Left renal cortex interstitium (tissue), 4 donors: ENCODE measurements around the gene ACSS1. TPM values are rescaled to one million over a fixed set of nuclear protein-coding genes. Genes with fewer than 3 reads are reported as not detected.

Experiments used
- DNase-seq, 4 donors: peaks; one replicate each; pipeline ENCODE4 v3.0.0-alpha.2; 2013; ENCODE audit warnings: low read depth in 4 of 4, low spot score in 2 of 4, missing footprints in 1 of 4
- polyA plus RNA-seq, 4 donors: library from polyadenylated mRNA; unstranded; fragments of 120-200 nt; gene quantifications; one replicate each; pipeline ENCODE4 v1.2.1, GENCODE V29; 2013; ENCODE audit not compliant: insufficient read length in 4 of 4

ACSS1 gene
- polyA plus RNA-seq, 4 donors = 29.8 to 35.0 (median 32.4) TPM

DNA sequence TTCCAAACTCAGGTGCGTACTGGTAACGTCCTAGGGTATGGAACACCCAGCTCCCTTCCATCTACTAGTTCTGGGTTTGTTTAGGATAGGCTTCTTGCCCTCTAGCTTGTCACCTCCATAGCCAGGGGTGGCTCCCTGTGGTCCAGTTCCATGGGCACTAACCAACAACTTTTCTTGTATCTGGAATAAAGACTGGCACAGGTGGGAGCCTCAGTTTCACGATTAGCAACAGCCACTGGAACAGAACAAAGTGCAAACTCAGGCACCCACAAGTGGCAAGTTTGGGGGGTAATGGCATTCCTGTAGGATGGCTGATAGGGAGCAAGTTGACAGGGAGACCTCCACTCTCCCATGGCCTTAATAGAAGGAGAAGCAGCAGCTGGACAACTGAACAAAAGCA lies 59.8 kb downstream of the ACSS1 start:
- DNase-seq = no peak

DNA sequence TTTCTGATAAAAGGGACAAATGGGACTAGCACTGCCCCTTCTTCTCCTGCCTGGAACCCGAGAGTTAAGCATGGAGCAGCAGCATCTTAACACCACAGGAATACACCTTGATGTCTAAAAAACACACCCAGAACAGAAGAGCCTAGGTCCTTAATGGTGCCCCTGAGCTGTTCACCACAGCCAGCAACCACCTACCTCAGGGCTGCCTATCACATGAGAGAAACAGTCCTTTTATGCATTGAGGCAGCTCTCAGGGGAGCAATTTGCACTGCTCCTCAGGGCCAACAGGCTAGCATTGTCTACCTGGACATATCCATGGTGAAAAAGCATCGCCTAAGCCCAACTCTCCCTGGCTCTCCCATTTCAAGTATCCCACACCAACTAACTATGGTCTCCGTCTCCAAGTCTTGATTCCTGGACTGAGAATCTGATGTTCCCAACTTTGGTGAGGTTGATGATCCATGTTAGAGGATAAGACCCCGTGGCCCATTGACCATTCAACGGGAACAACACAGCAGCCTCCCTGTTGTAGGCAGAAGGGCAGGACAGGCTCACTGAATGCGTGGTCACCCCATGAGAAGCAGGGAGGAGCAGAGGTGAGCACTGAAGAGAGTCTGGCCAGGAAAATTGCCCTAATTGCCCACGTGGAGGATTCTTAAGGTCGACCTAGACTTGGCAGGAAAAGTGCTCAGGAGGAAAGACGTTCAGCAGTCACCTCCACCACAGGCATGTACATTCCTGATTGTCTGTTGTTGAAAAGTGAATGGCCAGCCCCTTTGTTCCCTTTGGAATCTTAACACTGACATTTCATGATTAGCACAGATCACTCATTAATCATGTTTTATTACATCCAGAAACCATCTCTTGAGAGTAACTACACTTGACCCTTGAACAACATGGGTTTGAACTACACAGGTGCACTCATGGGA lies 61.2 kb downstream of the ACSS1 start:
- no peak for DNase-seq

DNA sequence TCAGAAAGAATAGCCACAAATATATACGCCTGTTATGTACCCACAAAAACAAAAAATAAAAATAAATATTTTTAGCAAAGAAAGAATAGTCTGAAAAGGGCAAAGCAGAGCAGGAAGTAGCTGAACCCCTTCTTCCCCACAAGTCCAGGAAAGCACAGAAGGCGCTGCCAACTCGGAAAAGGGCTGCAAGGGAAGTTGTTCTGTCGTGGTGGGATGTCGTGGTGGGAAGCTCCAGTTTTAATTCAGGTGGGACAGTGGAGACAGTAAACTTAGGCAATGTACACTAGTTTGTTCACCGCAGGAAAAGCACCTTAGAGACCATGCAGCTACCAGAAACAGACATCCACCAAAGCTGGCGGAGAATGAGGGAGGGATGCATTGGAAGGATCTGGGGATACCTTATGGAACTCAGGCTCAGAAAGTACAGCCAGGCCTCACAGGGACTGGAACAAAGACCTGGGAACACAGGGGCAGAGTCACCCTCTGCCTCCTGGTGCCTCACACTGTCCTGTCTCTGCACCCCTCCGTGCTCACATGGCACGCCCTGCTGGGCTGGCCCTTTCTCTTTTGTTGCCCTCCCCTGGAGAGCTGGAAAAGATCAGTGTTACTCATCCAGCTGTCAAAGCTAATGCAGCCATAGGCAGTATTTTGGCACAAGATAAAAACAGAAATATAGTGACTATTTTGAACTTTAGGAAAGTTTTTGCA lies 62.0 kb downstream of the ACSS1 start:
- DNase-seq = no peak

DNA sequence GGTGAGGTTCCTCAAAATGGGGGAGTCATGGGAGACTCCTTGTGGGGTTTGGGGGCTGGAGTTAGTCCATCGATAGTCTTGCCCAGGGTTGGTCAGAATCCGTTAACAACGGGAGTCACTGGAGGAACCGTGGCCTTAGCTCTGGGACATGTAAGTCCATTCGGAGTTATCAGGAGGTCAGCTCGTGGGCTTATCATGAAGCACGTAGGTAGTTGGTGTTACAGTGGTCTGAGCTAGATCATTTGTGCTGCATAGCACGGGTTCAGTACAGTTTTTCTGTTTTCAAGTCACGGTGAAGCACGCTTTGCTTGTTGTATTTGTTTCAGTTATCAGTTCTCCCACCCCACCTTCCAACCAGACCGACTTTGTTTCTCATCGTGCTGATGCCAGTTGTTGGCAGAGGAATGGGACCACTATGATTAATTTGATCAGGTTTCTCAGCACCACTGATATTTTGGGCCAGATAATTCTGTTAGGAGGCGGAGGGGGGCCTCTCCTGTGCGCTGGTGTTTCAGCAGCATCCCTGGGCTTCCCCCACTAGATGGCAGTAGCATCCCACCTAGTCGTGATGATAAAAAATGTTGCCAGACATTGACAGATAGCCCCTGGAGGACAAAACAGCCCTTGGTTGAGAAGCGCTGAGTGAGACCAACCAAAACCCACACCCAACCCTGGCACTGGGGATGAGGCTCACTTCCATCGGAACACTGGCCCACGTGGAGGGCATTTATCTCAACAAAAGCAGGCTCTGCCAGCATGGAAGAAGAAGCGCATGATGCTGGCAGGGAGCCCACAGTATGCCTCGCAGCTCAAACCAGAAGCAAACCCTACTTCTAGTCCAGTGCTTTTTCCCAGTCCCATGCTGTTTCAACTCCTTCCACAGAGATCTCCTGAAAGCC lies 63.2 kb downstream of the ACSS1 start:
- peak in 2 of 4 donors; percentile 58 to 59 for DNase-seq

DNA sequence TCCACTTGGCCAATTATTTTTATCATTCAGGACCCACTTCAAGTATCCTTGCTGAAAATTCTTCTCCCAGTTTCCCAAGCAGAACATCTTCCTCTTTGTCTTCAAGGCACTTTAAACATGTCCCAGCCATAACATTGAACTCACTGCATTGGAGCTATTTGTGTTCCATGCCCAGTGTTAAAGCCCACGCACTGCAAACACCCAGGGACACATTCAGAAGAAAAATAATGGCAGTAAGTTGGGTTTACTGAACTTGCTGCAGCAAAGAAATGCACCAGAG lies 63.8 kb downstream of the ACSS1 start:
- DNase-seq = no peak

DNA sequence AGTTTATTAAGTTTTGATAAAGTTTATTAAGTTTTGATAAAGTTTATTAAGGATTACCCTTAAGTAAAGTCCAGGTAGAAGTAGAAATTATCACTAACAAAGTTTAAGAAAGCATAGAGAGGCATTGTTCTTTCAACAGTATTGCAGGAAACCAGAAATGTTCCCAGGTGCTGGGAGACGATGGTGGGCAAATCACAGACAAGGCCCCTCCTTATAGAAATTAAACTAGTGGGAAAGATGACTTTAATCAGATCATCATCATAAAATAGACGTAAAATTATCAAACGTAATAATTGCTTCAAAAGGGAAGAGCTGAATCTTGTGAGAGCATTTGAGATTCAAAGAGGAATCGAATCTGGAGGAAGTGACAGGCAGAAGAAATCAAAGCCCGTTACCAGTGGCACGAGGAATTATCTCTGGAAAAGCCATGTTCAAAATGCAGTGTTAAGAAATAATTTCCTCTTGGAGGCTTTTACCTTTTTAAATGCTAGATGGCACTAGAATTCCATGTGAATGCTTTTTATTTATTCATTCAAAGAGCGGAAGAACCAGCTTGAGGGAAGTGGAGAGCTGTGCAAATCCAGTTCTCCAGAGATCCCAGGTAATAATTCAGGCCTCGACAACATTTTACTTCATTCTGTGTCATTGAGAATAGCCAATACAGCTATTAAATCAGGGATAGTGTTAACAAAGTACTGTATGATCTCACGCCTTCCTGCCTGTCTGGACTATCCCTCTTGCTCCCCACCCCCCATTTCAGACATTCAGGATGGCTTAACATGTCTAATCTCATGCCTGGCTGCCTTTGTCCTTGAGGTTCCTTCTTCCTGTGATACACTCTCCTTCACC lies 64.4 kb downstream of the ACSS1 start:
- DNase-seq = peak in 1 of 4 donors; percentile 19

DNA sequence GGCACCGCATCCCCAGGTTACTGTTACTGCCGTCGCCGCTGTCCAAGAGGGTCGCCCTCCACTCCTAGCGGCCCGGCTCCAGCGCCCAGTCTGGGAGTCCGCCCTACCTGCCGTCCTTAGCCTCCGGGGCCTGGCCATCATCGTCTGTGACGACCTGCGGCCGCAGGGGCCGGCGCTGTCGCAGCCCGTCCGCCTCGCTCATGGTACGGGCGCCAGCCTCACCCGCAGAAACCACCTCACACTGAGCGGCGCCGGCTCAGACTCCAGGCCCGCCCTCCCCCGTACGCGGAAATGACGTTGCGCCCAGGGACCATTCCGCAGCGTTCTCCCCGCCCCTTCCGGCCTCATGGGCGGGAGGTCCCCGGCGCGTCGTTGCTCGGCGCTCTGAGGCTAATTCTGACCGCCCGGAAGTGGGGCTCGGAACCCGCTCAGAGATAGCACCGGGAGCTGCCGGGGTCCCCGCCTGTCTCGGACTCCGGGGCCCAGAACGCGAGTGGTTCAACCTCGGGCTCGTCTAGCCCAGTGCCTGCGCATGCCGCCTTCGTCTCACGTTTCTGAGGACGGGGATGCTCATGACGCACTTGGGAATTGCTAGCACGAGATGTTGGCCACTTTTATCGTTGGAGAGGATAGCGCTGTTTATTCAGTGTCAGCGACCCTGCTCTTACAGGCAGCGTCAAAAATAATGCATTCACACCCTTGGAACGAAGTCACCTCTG lies 65.3 kb downstream of the ACSS1 start, which contains the start of gene APMAP:
Gene APMAP (minus strand): TSS at position 265 of the 719 bp plus-strand sequence. CDS start 63 bp downstream, at position 202.
- peak; percentile 76 to 92 (median 86) for DNase-seq

DNA sequence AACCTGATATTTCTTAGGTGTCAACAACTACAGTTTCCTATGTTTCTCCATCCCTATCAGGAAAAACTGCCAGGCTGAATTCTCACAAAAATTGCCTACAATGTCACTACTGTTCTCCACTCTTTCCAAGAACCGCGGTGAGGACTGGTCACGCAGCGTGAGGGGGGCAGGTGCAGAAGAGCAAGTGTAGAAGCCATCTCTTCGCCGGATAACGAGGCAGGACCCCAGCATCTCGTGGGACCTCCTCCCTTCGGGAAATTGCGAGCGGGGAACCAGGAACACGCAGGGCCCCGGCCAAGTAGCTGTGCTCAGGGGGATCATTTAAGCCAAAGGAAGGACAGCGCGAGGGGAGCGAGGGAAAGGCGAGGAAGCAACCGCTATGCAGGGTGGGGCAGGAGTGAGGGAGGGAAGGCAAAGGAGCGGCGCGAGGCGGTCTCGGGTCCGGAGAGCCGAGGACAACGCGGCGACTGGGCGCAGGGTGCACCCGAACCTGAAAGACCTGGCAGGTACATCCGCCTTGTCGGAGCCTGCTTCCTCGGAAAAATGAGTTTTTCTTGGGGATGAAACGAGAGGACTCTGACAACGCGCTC lies 65.9 kb downstream of the ACSS1 start:
- DNase-seq = no peak

DNA sequence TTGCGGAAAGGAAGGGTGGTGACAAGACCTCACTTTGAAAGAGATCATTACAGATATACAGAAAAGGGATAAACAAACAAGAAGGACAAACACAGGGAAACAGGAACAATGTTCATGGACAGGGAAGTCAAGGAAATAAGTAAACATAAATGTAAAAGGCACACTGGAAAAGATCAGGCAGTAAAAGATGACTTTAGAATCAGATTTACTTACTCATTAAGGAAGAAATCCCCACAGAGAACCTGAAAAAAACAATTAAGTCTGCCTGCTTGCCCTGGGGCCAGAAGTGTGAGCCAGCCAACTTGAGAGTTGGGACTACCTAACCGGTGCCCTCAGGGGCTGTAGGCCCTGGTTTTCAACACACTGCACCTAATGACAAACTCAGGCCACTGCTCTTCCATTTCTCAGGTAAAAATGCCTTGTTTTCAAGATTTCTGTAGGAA lies 67.1 kb downstream of the ACSS1 start:
- no peak for DNase-seq

DNA sequence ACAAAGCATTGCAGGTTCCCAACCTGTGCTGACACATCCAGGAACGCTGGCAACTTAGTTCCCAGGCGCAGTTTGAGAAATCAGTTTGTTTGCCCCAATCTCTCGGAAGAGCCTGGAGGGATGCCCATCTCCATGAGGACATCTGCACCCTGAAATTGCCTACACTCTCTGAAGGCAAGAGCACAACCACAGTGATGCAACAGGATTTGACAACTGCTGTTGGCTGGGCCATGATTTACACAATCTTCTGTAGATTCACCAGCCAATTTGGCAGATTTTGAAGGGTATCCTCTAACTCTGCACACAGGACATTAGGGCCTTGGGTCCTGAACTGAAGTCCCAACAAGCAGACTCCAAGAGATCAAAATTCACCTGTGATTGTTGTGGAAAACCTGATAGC lies 68.8 kb downstream of the ACSS1 start:
- DNase-seq = no peak

DNA sequence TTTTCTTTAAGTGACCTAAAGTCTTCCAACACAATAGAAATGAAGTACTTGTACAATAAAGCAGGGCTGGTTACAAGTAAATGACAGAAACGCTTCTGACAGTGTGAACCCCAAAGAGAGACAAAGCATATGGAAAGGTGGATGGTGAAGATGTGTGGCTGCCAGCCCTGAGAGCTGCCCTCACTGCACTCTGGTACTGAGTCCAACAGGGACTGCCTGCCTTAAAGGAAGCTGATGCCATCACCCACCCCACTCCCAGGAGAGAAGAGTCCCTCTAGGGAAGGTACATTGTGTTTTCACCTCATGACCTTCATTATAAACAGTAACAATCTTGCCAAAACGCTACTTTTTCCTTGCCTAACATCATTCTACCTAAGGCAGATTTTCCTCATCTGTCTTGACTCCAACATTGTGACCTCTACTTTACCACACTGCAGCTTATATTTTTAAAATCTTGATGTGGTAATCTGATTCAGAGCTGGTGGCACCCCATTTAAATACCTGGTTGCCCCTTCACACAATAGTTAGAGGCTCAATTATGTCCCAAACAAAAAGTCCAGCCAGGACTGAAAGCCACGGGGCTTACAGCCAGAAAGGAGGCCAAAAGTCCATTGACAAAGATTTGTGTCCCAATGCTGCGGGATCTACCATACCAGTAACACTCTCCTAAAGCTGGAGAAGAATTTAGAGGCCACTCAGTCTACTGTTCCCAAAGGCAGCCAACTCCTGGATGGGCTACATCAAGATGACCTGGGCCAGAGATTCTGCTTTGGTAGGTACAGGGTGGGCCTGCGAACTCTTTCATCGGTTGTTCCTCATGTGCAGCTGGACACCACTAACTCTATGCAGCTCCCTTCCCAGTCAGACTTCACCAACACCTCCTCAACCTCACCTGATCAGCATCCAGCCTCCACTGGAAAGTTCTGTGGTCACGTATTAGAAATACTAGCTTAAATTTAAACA lies 69.8 kb downstream of the ACSS1 start:
- no peak for DNase-seq

DNA sequence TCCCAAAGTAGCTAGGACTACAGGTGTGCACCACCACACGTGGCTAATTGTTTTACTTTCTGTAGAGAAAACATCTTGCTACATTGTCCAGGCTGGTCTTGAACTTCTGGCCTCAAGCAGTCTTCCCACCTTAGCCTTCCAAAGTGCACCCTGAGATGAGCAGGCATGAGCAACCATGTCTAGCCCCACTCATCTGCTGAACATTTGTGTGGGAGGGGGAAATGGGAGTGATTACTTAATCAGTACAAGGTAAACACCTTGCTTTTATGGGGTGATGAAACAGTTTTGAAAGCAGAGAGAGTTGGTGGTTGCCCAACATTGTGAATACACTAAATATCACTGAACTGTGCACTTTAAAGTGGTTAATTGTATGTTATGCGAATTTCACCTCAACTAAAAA lies 70.7 kb downstream of the ACSS1 start:
- no peak for DNase-seq

DNA sequence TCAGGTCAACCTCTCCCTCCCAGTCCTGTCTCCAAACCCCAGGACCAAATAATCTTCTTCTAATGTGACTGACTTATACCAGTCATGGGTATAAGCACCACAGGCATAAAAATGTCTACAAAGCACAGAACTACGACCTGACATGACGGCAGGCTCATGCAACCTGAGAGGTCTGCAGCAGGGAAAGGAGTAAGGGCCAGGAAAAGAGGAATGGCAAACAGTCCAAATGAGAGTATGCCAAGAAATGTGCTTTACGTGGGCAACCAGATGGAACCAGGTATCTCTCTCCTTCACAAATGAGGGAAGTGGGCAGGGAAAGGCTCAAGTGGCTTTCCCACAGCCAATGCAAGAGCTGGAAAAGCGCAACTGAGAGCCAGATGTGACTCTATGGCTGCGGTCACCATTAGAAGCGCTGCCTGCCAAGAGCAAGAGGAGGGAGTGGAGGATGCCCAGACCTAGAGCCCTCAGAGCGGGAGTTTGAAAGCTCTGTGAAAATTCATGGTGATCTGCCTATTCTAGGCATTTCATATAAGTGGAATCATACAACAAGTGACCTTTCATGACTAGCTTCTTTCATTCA lies 71.4 kb downstream of the ACSS1 start:
- no peak for DNase-seq

DNA sequence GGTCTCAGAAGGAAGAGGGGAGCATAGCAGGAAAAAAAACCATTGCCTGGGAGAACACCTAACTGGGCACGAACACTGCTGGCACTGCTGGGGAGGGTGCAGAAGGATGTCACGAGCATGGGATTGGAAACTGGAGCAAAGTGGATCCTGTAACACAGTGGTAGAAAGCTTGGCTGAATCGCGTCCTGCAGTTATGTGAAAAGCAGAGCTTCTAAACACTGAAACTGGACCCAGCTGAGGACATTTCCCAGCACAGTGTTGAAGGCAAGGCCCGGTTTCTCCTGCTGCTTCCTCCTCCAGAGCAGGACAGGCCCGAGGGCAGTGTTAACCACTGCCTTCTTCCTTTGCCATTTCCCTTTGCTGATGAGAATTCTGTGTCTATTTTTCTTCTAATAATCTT lies 72.1 kb downstream of the ACSS1 start:
- no peak for DNase-seq

DNA sequence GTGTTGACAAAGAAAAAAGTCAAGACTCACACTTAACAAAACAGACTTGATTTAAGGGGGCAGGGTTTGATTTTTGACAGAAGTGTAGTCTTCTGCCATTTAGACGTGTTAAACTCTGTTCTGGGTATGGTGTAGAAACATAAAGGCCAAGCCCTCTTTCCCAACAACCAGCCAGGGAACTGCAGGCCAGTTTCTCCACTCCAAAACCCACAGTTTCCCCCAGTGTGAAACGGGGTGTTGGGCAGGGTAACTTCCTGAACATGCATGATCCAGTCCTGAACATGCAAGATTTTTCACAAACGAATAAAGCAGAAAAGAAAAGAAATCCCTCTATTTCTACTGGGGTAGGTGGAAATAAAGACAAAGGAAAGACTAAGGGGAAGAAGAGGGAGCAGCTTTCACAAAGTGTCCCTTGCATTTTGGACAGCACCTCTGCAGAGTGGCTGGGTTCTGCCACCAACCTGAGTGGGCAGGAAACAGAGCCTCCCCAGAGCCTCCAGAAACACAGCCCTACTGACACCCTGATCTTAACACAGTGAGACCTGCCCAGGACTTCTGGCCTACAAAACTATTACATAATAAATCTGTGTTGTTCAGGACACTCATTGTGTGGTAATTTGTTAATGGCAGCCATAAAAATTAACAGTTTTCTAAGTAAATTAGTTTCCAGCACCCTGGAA lies 72.8 kb downstream of the ACSS1 start:
- DNase-seq = no peak

DNA sequence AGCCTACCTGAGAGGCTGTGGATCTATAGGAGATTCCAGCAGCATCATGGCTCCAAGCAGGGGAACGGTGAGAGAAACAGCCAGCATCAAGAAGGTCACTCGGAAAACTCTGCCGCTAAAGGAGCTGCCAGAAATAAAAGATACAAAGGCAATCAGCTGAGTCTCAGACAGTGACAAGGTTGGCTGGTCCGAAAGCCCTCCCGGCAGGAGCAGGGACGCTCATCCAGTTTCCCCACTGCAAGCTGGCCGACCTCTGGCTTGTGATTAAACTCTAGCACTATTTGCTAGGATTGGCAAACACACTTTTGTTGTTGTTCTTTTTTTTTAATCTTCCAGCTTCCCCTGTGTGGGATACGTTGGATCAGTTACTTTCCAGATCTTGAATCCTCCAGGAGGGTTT lies 74.0 kb downstream of the ACSS1 start:
- no peak for DNase-seq

DNA sequence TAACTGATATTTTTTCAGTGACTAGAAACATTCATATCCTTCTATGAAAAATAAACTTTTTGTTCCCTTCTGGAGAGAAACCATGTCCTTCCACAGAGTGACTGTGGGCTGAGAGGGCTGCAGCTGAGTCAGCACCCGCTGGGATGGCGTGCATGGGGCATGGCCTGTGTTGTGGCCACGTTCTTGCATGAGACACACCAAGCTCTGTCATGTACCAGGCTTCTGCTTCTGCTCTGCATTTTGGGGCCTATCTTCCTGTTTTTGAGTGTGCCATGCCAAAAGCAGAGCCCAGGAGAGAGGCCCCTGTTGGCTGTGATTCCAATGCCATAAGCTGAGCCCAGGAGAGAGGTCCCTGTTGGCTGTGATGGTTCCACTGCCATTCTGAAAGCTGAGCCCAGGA lies 76.1 kb downstream of the ACSS1 start:
- no peak for DNase-seq
